Stimulated activated CD4-positive, alpha-beta T cell treated with anti-CD3 and anti-CD28 coated beads, Interleukin-15, amount 100 ng/mL, for 48 hours (primary cell): ENCODE results near the gene SNRPA1.
A peak's percentile ranks its signal among the peaks of the same experiment; 100 is the strongest.
"Not testable (repeated sequence)": the region's sequence is repeated elsewhere in the genome, so short reads cannot be mapped to it uniquely, and the experiment has no call there.

ENCODE experiments used
- DNase-seq, 2 donors: peaks; one replicate each; pipeline ENCODE4 v3.0.0-alpha.2; 2020; ENCODE audit warnings: low read depth in 2 of 2

SNRPA1 gene

GRCh38 chr15:101295607-101296161 is 636 bp upstream of the SNRPA1 start:
- no peak for DNase-seq

GRCh38 chr15:101293122-101293521 is 1.9 kb downstream of the SNRPA1 start:
- DNase-seq: no peak

GRCh38 chr15:101288905-101289513 is 6.0 kb downstream of the SNRPA1 start:
- no peak for DNase-seq

- DNase-seq: not testable (repeated sequence)
Observed at GRCh38 chr15:101287342-101287741, 7.7 kb downstream of the SNRPA1 start.

GRCh38 chr15:101286471-101287114 is 8.5 kb downstream of the SNRPA1 start:
- no peak for DNase-seq

DNA sequence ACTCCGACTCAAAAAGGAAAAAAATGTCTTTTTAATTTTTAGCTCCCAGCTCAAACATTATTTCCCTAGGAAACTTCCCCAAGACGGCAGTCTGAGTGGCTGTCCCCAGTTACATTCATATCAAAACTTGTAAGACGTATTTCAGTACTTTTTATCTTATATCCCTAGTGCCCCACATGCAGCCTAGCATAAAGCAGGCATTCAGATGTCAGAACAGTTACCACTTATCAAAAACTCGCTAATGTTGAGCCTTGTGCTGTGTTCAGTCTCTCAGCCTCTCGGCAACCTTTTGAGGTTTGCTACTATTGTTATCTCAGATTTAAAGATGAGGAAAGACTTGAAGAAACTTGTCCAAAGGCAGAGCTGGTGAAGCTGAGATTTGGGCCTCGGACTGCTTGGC is 11.1 kb downstream of the SNRPA1 start:
- DNase-seq: no peak

DNA sequence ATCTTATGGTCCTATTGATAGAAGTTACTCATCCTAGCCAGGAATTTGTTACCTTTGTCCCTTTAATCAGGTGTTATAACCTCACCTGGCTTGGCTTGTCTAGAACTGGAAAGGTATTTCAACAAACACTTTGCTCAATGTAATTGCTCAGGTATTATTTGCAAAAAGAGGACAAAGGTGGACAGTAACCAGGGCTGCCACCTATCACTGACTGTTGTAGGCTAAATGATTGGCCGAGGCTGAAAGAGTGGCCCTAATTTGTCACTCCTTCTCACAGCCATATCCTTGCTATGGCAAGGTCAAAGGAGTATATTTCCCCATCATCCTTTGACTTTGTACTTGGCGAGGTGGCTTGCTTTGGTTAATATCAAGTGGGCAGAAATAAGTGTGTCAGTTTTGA is 15.0 kb downstream of the SNRPA1 start:
- DNase-seq: no peak

DNA sequence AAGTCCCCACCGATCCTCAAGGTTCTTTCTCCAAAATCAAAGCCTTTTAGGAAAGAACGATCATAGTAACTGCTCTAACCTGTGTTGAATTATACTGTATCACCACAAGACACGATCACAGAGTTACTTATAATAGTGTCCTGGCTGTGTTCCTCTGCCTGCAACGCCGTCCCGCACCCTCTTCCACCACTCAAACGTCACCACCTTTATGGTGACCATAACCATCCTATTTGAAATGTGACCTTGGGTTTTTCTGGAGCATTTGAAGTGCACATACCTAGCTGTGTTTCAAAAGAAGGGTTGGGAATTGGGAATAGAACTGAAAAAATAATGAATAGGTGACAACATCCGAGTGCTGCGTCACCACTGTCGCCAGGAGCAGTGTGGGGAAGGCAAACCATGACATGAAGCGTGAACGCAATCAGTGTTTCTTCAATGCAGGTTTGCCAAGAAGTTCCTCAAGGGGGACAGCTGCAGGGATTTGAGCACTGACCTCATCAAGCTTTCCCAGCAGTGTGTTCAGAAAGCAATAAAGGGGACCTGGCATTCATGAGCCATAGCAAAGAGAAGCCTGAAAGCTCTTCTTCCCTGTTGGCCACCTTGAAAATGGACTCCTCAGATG is 17.0 kb downstream of the SNRPA1 start:
- DNase-seq: no peak

DNA sequence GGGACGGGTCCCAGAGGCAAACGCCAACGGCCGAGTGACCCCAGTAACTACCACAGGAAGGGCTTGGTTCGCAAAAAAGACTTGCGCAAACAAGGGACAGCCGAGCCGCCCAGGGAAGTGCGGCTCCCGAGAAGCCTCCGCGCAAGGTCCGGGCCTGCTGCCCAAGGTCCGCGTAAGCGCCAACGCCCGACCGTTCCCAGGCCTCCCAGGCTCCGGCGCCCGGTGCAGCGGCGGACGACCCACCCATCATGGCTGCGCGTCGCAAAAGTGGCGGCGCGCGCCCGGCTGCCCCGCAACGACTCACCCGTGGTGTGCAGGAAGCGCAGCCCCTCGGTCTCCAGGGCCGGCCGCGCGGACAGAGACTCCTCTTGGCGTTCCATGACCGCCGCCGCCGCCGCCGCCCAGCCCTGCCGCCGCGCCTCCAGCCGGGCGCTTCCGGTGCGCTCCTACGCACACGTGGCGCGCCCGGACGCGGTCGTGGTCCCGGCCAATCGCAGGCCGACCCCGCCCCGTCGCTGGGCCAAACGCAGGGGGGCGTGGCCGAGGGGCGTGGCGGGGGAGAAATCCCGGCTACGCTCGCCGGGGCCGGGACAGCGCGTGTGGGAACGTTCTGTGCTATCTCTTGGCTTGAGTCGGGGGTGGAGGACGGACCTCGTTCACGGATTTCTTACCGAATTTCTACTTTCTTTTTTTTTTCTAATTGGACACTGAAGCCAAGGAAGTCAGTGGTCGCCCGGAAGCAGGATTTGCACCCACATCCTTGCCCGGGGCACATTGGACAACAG is 17.8 kb downstream of the SNRPA1 start, which contains the start of gene SELENOS:
SELENOS (minus strand) TSS at position 448 of the 785 bp plus-strand sequence; CDS start at position 380, 68 bp downstream.
- DNase-seq: peak; percentile 71 to 87

DNA sequence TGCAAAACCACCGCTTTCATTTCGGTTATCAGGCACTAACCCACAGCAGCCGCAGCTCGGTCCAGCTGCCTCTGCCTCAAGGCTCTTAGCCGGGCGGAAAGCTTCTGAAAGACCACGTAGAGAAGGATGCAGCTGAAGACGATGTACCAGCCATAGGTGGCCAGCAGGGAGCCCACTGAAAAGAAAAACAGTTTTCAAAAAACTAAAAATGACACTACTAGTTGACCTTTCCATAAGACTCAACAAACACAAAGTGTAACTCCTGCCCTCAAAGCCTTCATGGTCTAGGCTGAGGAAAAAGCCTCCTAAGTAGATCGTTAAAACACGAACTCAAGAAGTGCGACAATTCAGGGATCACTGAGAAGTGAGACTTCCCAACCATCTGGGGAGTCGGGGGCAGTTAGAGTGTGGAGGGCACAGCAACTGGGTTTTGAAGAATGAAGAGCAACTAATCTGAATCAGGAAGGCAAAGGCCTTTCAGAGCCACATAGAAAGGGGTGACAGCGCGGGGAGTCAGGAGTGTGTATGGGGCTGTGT is 18.5 kb downstream of the SNRPA1 start:
- DNase-seq: no peak

- DNase-seq: no peak
Observed at GRCh38 chr15:101275018-101275417, 20.0 kb downstream of the SNRPA1 start.

- no peak for DNase-seq
Observed at GRCh38 chr15:101273534-101273933, 21.5 kb downstream of the SNRPA1 start.

DNA sequence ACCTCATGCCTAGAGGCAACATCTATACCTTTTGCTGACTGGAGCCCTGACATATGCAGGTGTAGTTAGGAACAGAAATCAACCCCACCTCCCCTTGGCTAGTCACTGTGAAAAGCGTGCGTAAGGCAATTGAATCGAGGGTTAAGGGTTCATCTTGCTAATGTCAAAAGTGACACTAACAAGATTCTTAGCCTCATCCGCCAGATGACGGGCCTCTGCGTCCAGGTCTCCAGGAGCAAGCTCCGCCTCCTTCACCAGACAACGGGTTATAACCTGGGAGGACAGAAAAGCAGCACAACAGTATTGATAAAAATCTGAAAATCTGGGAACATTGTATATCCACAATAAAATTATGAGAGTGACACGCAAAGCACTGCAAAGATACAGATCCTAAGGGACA is 22.5 kb downstream of the SNRPA1 start:
- DNase-seq: no peak

GRCh38 chr15:101269479-101270223 is 25.4 kb downstream of the SNRPA1 start:
- DNase-seq: no peak

- no peak for DNase-seq
Observed at GRCh38 chr15:101267320-101268104, 27.5 kb downstream of the SNRPA1 start.

- DNase-seq: no peak
Observed at GRCh38 chr15:101266787-101267186, 28.3 kb downstream of the SNRPA1 start.

GRCh38 chr15:101266034-101266433 is 29.0 kb downstream of the SNRPA1 start:
- DNase-seq: no peak

GRCh38 chr15:101264911-101265641 is 30.0 kb downstream of the SNRPA1 start:
- no peak for DNase-seq

- no peak for DNase-seq
Observed at GRCh38 chr15:101264011-101264410, 31.0 kb downstream of the SNRPA1 start.

GRCh38 chr15:101262551-101262950 is 32.5 kb downstream of the SNRPA1 start:
- no peak for DNase-seq
